HG03039 (cell line): ENCODE results near the gene SLC9A5.

Source experiments
- ATAC-seq: cut with Tn5 transposase; IDR thresholded peaks from one replicate; pipeline ENCODE4 v1.9.1; 2021; ENCODE audit warnings: mild to moderate bottlenecking, moderate library complexity; ENCODE audit not compliant: unreplicated experiment

Gene SLC9A5

DNA sequence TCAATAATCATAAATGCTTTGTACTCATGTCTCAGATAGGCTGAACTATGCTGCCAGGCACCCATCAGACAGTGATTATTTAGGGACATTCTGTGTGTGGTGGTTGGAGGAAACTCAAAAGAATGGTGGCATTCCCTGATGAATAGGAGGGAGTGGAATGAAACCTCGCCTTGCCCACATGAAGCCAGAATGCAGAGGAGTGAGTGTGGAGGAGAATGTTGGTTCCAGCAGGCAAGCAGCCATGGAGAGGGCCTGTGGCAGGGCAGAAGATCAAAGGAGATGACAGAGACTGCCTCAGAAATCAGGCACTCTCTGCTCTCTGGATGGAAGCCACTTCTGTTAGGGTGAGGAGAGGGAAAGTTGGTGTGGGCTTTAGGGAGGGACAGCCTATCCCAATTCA, 55.2 kb downstream of the SLC9A5 start:
- ATAC-seq, result no peak

DNA sequence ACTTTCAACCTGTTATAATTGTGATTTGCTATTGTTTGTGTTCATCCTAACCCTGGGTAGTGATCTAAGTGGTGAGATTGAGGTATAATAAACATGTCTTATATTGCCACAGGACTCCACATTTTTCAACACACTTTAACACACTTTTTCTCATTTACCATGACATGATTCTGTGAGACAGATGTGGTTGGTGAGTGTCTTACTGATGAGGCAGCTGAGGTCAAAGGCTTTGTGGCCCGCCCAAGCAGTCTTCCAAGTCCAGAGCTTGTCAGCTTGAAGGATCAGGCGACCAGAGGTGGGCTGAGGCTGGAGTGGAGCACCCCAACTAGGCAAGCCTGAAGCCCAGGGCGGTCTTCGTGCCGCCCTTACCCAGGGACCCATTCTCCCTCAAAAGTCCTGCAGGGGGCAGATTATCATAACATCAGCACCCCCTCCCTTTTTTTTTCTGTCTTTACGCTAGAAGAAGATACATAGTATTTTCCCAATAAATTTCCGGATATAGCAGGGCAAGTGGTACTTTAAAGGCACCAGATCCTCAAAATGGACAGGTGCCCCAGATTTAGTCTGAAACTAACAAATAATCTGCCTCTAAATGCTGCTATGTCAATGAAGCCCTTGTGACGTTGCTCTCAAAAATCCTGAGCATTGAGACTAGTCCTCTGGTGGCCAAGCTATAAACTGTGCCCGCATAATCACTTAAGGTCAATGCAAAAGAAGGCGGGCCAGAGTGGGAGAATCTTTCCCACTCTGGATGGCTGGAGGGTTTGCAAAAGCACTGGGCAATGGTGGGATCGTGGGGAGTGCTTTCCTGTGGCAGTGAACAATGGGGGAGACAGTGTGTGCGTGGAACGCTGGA, 56.7 kb downstream of the SLC9A5 start:
- ATAC-seq, result no peak

DNA sequence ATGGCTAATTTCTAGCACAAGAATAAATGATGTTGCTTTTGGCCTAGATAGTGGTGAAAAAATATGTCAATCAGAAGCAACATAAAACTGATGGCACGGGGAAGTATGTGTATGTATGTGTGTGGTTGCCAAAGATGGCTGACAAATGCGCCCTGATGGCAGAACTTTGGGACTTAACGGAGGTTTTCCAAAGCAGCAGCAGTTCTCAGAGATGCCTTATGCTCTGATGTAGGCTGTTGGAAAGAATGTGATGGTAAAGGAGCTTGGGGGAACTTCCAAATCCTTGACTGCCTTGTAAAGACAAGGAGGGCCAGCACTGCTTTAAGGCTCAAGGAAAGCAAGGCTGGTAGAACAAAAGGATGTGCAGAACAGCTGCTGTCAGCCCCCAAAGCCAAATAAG, 61.8 kb downstream of the SLC9A5 start:
- ATAC-seq, result no peak

DNA sequence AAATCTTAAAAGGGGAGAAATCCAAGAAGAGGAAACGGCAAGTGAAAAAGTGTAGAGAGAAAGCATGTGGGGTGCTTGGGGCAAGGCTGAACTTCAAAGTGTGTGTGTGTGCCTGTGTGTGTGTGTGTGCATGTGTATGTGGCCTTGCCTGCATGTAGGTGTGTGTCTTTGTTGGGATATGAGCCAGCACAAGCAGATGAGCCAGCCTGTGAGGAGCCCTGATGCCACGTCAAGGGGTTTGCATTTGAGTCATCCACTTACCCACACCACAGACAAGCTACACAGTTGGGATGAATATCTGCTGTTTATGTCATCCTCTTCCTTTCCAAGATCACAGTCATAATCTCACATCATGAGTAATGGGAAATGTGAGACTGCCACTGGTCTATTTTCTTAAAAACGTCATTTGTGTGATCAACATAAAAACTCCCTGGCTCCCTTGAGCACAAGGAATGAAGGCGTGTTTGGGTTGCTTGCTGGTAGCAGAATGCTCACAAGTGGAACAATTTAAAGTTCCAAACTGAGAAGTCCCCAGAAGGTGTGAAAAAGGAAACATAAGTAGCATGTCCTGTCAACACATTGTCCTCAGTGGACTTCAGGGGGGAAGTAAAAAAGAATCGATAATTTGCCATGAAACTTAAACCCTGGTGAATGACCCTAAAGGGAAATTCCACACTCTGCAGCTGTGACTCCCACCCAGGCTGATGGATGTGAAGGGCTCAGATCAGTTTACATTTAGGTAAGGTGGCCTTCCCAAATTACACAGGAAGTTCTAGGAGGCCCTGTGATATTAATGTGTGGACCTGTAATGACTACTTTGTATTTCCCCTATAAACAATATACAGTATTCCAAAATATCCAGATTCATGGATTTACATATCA, 63.1 kb downstream of the SLC9A5 start:
- ATAC-seq, result peak; percentile 74

DNA sequence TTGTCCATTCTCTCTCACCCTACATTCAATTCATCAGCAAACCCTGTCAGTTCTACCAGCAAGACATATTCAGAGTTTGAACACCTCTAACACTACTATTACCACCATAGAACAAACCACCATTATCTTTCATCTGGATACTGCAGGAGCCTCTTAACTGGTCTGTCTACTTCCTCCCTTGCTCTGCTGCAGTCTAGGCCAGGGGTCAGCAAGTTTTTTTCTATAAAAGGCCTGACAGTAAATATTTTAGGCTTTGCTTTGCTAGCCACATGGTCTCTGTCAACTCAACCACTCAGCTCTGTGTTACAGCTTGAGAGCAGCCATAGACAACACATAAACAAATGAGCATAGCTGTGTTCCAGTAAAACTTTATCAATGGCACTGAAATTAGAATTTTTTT, 63.9 kb downstream of the SLC9A5 start:
- ATAC-seq, result no peak

DNA sequence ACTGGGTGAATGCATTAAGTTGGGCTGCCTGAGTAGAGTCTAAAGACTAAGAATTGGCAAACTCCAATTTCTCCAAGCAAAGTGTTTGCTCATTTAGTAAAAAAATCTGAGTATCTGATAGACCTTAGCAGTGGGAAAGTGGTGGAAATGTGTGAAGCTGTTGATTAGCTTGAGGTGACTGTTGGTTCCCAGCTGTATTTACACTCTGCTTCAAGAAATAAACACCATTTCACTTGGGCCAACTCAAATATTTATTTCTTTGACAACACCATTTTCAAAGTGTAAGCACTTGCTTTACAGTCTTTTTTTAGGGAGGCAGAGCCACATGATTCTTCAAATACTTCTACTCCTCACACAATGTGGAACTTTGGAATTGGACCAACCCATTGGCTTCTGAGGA, 69.1 kb downstream of the SLC9A5 start:
- ATAC-seq, result no peak
